ENCODE measurements around the gene RORC. TPM values are rescaled to one million over a fixed set of nuclear protein-coding genes. Genes with fewer than 3 reads are reported as not detected.
A peak's percentile ranks its signal among the peaks of the same experiment; 100 is the strongest.
"Not testable (repeated sequence)": the region's sequence is repeated elsewhere in the genome, so short reads cannot be mapped to it uniquely, and the experiment has no call there.

The RORC gene
- polyA plus RNA-seq, 1 donor = 8.7 TPM

GRCh38 chr1:151776665-151777062, 54.9 kb downstream of the RORC start:
- WGBS (ENCODE audit: insufficient coverage, low lambda C conversion rate) = no CpG with 5 or more reads among the region's 3 CpGs
- H3K27ac ChIP-seq (ENCODE audit: low read length) = no peak overlapping the region
- no peak for DNase-seq
- no peaks in the 10 kb centered on the region for H3K36me3 ChIP-seq (ENCODE audit: control insufficient read depth, insufficient read depth, low read length)
- H3K27me3 ChIP-seq (ENCODE audit: control insufficient read depth, insufficient read depth, low read length) = no peaks in the 10 kb centered on the region
- H3K4me1 ChIP-seq (ENCODE audit: control insufficient read depth, insufficient read depth, low read length) = no peaks in the 10 kb centered on the region
- H3K9me3 ChIP-seq (ENCODE audit: control insufficient read depth, low read depth, low read length) = no peaks in the 10 kb centered on the region
- no peak overlapping the region for H3K4me3 ChIP-seq (ENCODE audit: low read length)

- H3K4me3 ChIP-seq (ENCODE audit: low read length) = no peak overlapping the region
- WGBS (ENCODE audit: insufficient coverage, low lambda C conversion rate) = no CpG with 5 or more reads among the region's 7 CpGs
- H3K4me1 ChIP-seq (ENCODE audit: control insufficient read depth, insufficient read depth, low read length) = no peaks in the 10 kb centered on the region
- H3K27me3 ChIP-seq (ENCODE audit: control insufficient read depth, insufficient read depth, low read length) = no peaks in the 10 kb centered on the region
- H3K9me3 ChIP-seq (ENCODE audit: control insufficient read depth, low read depth, low read length) = no peaks in the 10 kb centered on the region
- H3K36me3 ChIP-seq (ENCODE audit: control insufficient read depth, insufficient read depth, low read length) = no peaks in the 10 kb centered on the region
- H3K27ac ChIP-seq (ENCODE audit: low read length) = no peak overlapping the region
- DNase-seq = no peak
These were observed 55.5 kb downstream of the RORC start for GRCh38 chr1:151775894-151776664.

- H3K27ac ChIP-seq (ENCODE audit: low read length) = no peak overlapping the region
- WGBS (ENCODE audit: insufficient coverage, low lambda C conversion rate) = 100% methylated on average over 1 of the region's 3 CpGs
- H3K36me3 ChIP-seq (ENCODE audit: control insufficient read depth, insufficient read depth, low read length) = no peaks in the 10 kb centered on the region
These were observed 57.2 kb downstream of the RORC start for GRCh38 chr1:151774256-151774922.

GRCh38 chr1:151773702-151774101, 57.9 kb downstream of the RORC start:
- Histone ChIP-seq H3K27ac (ENCODE audit: low read length) (no peak overlapping the region), H3K4me3 (ENCODE audit: low read length) (no peak overlapping the region), H3K27me3 (ENCODE audit: control insufficient read depth, insufficient read depth, low read length) (no peaks in the 10 kb centered on the region), H3K9me3 (ENCODE audit: control insufficient read depth, low read depth, low read length) (no peaks in the 10 kb centered on the region), H3K36me3 (ENCODE audit: control insufficient read depth, insufficient read depth, low read length) (no peaks in the 10 kb centered on the region), H3K4me1 (ENCODE audit: control insufficient read depth, insufficient read depth, low read length) (no peaks in the 10 kb centered on the region)
- no peak for DNase-seq
- WGBS (ENCODE audit: insufficient coverage, low lambda C conversion rate) = no CpG with 5 or more reads among the region's 5 CpGs

More at GRCh38 chr1:151774256-151774922, 57.2 kb downstream of the RORC start:
- Histone ChIP-seq H3K9me3 (ENCODE audit: control insufficient read depth, low read depth, low read length) (no peaks in the 10 kb centered on the region), H3K4me1 (ENCODE audit: control insufficient read depth, insufficient read depth, low read length) (no peaks in the 10 kb centered on the region), H3K27me3 (ENCODE audit: control insufficient read depth, insufficient read depth, low read length) (no peaks in the 10 kb centered on the region), H3K4me3 (ENCODE audit: low read length) (no peak overlapping the region)
- DNase-seq = no peak

- H3K36me3 ChIP-seq (ENCODE audit: control insufficient read depth, insufficient read depth, low read length); DNase-seq; H3K27me3 ChIP-seq (ENCODE audit: control insufficient read depth, insufficient read depth, low read length); H3K4me3 ChIP-seq (ENCODE audit: low read length); H3K27ac ChIP-seq (ENCODE audit: low read length); H3K4me1 ChIP-seq (ENCODE audit: control insufficient read depth, insufficient read depth, low read length); H3K9me3 ChIP-seq (ENCODE audit: control insufficient read depth, low read depth, low read length): not testable (repeated sequence)
- no CpG with 5 or more reads among the region's 34 CpGs for WGBS (ENCODE audit: insufficient coverage, low lambda C conversion rate)
These were observed 62.3 kb downstream of the RORC start for GRCh38 chr1:151769270-151769669.

- H3K4me3 ChIP-seq (ENCODE audit: low read length); H3K4me1 ChIP-seq (ENCODE audit: control insufficient read depth, insufficient read depth, low read length); H3K9me3 ChIP-seq (ENCODE audit: control insufficient read depth, low read depth, low read length); H3K27me3 ChIP-seq (ENCODE audit: control insufficient read depth, insufficient read depth, low read length); H3K36me3 ChIP-seq (ENCODE audit: control insufficient read depth, insufficient read depth, low read length); DNase-seq; H3K27ac ChIP-seq (ENCODE audit: low read length): not testable (repeated sequence)
- 20% methylated on average over 1 of the region's 7 CpGs for WGBS (ENCODE audit: insufficient coverage, low lambda C conversion rate)
These were observed 63.1 kb downstream of the RORC start for GRCh38 chr1:151768351-151769066.

GRCh38 chr1:151763990-151764389, 67.6 kb downstream of the RORC start:
- 54% methylated on average over 10 of the region's 10 CpGs for WGBS (ENCODE audit: insufficient coverage, low lambda C conversion rate)
- DNase-seq = no peak
- no peaks in the 10 kb centered on the region for H3K4me1 ChIP-seq (ENCODE audit: control insufficient read depth, insufficient read depth, low read length)

GRCh38 chr1:151762941-151763921, 68.4 kb downstream of the RORC start, which contains the start of gene MRPL9:
MRPL9 (minus strand) TSS chr1:151763496; CDS start chr1:151763479, 17 bp downstream.
- DNase-seq = peak; percentile 64 to 87
- H3K27ac ChIP-seq (ENCODE audit: low read length) = peak within 1 kb of the TSS; percentile 66
- H3K9me3 ChIP-seq (ENCODE audit: control insufficient read depth, low read depth, low read length) = no peaks in the 10 kb centered on the region
- no peaks in the 10 kb centered on the region for H3K27me3 ChIP-seq (ENCODE audit: control insufficient read depth, insufficient read depth, low read length)
- H3K4me3 ChIP-seq (ENCODE audit: low read length) = peak within 1 kb of the TSS; percentile 82
- peaks cover 26% of the 10 kb centered on the region for H3K36me3 ChIP-seq (ENCODE audit: control insufficient read depth, insufficient read depth, low read length)
- H3K4me1 ChIP-seq (ENCODE audit: control insufficient read depth, insufficient read depth, low read length) = no peaks in the 10 kb centered on the region
- WGBS (ENCODE audit: insufficient coverage, low lambda C conversion rate) = 0% methylated on average over 2 of the region's 68 CpGs

More at GRCh38 chr1:151763990-151764389, 67.6 kb downstream of the RORC start:
- Histone ChIP-seq H3K27me3 (ENCODE audit: control insufficient read depth, insufficient read depth, low read length) (no peaks in the 10 kb centered on the region), H3K27ac (ENCODE audit: low read length) (peak overlapping the region; percentile 66), H3K36me3 (ENCODE audit: control insufficient read depth, insufficient read depth, low read length) (peaks cover 26% of the 10 kb centered on the region), H3K9me3 (ENCODE audit: control insufficient read depth, low read depth, low read length) (no peaks in the 10 kb centered on the region), H3K4me3 (ENCODE audit: low read length) (peak overlapping the region; percentile 82)

GRCh38 chr1:151760597-151761385, 70.8 kb downstream of the RORC start:
- Histone ChIP-seq H3K9me3 (ENCODE audit: control insufficient read depth, low read depth, low read length) (no peaks in the 10 kb centered on the region), H3K4me1 (ENCODE audit: control insufficient read depth, insufficient read depth, low read length) (no peaks in the 10 kb centered on the region), H3K4me3 (ENCODE audit: low read length) (no peak overlapping the region), H3K27me3 (ENCODE audit: control insufficient read depth, insufficient read depth, low read length) (no peaks in the 10 kb centered on the region), H3K27ac (ENCODE audit: low read length) (no peak overlapping the region), H3K36me3 (ENCODE audit: control insufficient read depth, insufficient read depth, low read length) (peaks cover 28% of the 10 kb centered on the region)
- DNase-seq = no peak
- WGBS (ENCODE audit: insufficient coverage, low lambda C conversion rate) = no CpG with 5 or more reads among the region's 7 CpGs
